Endothelial cell of umbilical vein (primary cell): Measurements from ENCODE around the gene FBXW7. TPM values are rescaled to one million over a fixed set of nuclear protein-coding genes. Genes with fewer than 3 reads are reported as not detected.

Source experiments
- BruUV-seq: library from RNA; stranded (reverse); fragments of 400-500 nt; replicated peaks from 2 replicates; lab custom pipeline; 2021; lab: Mats Ljungman, UMichigan
- CTCF ChIA-PET: fragments of 300-600, 350-600 bp; sonication (Branson Sonifier 250); formaldehyde crosslinking; loops from one replicate; lab custom pipeline; 2021; ENCODE audit warnings: antibody characterized with exemption, inconsistent platforms; lab: Charles Lee
- POLR2A ChIA-PET: fragments of 300-600, 350-600 bp; sonication (Branson Sonifier 250); formaldehyde crosslinking; loops from one replicate; lab custom pipeline; 2021; ENCODE audit warnings: antibody characterized with exemption, inconsistent platforms; lab: Charles Lee
- DNase-seq: peaks from one replicate; pipeline ENCODE4 v3.0.0-alpha.2; 2011; ENCODE audit warnings: low read depth, low spot score
- FAIRE-seq: peaks from 2 replicates; lab custom pipeline; 2011; peaks lifted over from hg19 to GRCh38; lab: Jason Lieb, UNC
- H2AFZ ChIP-seq: 2 replicates; pipeline ENCODE4 v1.6.0; 2012; ENCODE audit warnings: low read depth, low read length, control low read depth, inconsistent platforms
- H3K27ac ChIP-seq: 2 replicates; pipeline ENCODE4 v1.5.1; 2011; ENCODE audit warnings: low read depth, mild to moderate bottlenecking, control low read depth, low read length, moderate library complexity; ENCODE audit not compliant: insufficient read depth
- H3K27me3 ChIP-seq, 2 experiments: 2 replicates each; pipeline versions ENCODE4 v1.6.0 to v1.6.1; 2011; ENCODE audit warnings: low read length in 2 of 2, mixed read lengths in 1 of 2; ENCODE audit not compliant: control insufficient read depth in 2 of 2, insufficient read depth in 2 of 2
- H3K36me3 ChIP-seq, 2 experiments: 2 replicates in 1 of 2; 3 replicates in 1 of 2; pipeline ENCODE4 v1.5.1; 2011; ENCODE audit warnings: low read length in 2 of 2, mild to moderate bottlenecking in 1 of 2, moderate library complexity in 1 of 2; ENCODE audit not compliant: control insufficient read depth in 2 of 2, insufficient read depth in 2 of 2; ENCODE audit errors: extremely low read depth in 1 of 2
- H3K4me1 ChIP-seq: 3 replicates; pipeline ENCODE4 v1.5.1; 2011; ENCODE audit warnings: mild to moderate bottlenecking, low read length; ENCODE audit not compliant: control insufficient read depth, insufficient read depth; ENCODE audit errors: extremely low read depth
- H3K4me2 ChIP-seq: 2 replicates; pipeline ENCODE4 v1.6.1; 2011; ENCODE audit warnings: low read length, control low read depth, mixed read lengths; ENCODE audit not compliant: insufficient read depth
- H3K4me3 ChIP-seq, 3 experiments: fragments of 200-600 bp in 1 of 3; sonication (generic), shearing (Covaris generic) in 1 of 3; replicated peaks in 1 of 3; 2 replicates each; pipeline ENCODE4 v1.5.1; 2011 to 2016; ENCODE audit warnings: control low read depth in 3 of 3, low read length in 3 of 3, mild to moderate bottlenecking in 2 of 3, inconsistent platforms in 1 of 3, low read depth in 1 of 3, moderate library complexity in 1 of 3; ENCODE audit not compliant: insufficient read depth in 1 of 3
- H3K79me2 ChIP-seq: 2 replicates; pipeline ENCODE4 v1.6.0; 2012; ENCODE audit warnings: low read length, inconsistent platforms; ENCODE audit not compliant: control insufficient read depth, insufficient read depth
- H3K9ac ChIP-seq: replicated peaks from 2 replicates; pipeline ENCODE3; 2011; ENCODE audit warnings: low read length, control low read depth; ENCODE audit not compliant: insufficient read depth; ENCODE audit errors: extremely low read depth
- H3K9me1 ChIP-seq: replicated peaks from 3 replicates; pipeline ENCODE4 v1.6.0; 2011; ENCODE audit warnings: mild to moderate bottlenecking, low read length; ENCODE audit not compliant: control insufficient read depth, insufficient read depth; ENCODE audit errors: extremely low read depth
- H3K9me3 ChIP-seq: replicated peaks from 2 replicates; pipeline ENCODE4 v1.5.1; 2012; ENCODE audit warnings: low read length, inconsistent platforms; ENCODE audit not compliant: control insufficient read depth, insufficient read depth
- H4K20me1 ChIP-seq: replicated peaks from 2 replicates; pipeline ENCODE3; 2011; ENCODE audit warnings: mild to moderate bottlenecking, low read length; ENCODE audit not compliant: control insufficient read depth, insufficient read depth; ENCODE audit errors: extremely low read depth
- EZH2 ChIP-seq: IDR thresholded peaks from 2 replicates; pipeline ENCODE4 v1.6.1; 2012; ENCODE audit warnings: borderline replicate concordance, low read depth, mild to moderate bottlenecking, moderate library complexity, low read length, inconsistent platforms; ENCODE audit not compliant: severe bottlenecking
- FOS ChIP-seq: IDR thresholded peaks from 2 replicates; pipeline ENCODE4 v1.6.1; 2011; ENCODE audit warnings: mild to moderate bottlenecking, low read length, moderate library complexity, borderline replicate concordance; ENCODE audit not compliant: insufficient read depth
- GATA2 ChIP-seq: IDR thresholded peaks from 2 replicates; pipeline ENCODE4 v1.7.0; 2011; ENCODE audit warnings: low read depth, mild to moderate bottlenecking, moderate library complexity, mixed read lengths, low read length; ENCODE audit not compliant: insufficient read length, insufficient read depth
- JUN ChIP-seq: IDR thresholded peaks from 2 replicates; pipeline ENCODE4 v1.6.1; 2011; ENCODE audit warnings: borderline replicate concordance, low read depth; ENCODE audit not compliant: insufficient read length, insufficient read depth
- MYC ChIP-seq: IDR thresholded peaks from one replicate; pipeline ENCODE4 v1.6.1; 2011; ENCODE audit warnings: mild to moderate bottlenecking, low read depth, low read length
- POLR2A ChIP-seq: IDR thresholded peaks from 2 replicates; pipeline ENCODE4 v1.6.1; 2012; ENCODE audit warnings: low read depth, mild to moderate bottlenecking, control low read depth, low read length
- POLR2AphosphoS5 ChIP-seq: IDR thresholded peaks from 2 replicates; pipeline ENCODE4 v1.6.1; 2012; ENCODE audit warnings: low read depth, mild to moderate bottlenecking, control low read depth, low read length, moderate library complexity; ENCODE audit not compliant: insufficient read depth
- dilution Hi-C: fragments of 300-500 bp; cut with MboI; formaldehyde crosslinking; loops from one replicate; pipeline ENCODE4 v1.15.0; 2019; ENCODE audit warnings: low sequenced_read_pairs; ENCODE audit not compliant: extremely low pct_ligation_motif_present
- intact Hi-C: fragments of 100-400 bp; cut with micrococcal nuclease; formaldehyde crosslinking; loops from one replicate; pipeline ENCODE4 v1.10.0; 2022
- polyA plus RNA-seq, 4 experiments: library from polyadenylated mRNA; depleted of rRNA in 3 of 4; stranded (reverse) in 3 of 4; unstranded in 1 of 4; fragments of >200 nt; gene quantifications; 2 replicates each; pipeline versions ENCODE4 v1.2.1 to v1.2.3, GENCODE V29; 2011 to 2012; ENCODE audit warnings: missing spikeins in 1 of 4
- total RNA-seq: library from RNA; stranded (reverse); gene quantifications from 2 replicates; pipeline ENCODE4 v1.2.3, GENCODE V29; 2021
- TF ChIP-seq, protein P1 (sequence below): IDR thresholded peaks from 2 replicates; pipeline ENCODE4 v1.6.1; 2011; ENCODE audit not compliant: insufficient read depth, insufficient read length
- TF ChIP-seq, protein P2 (sequence below), 2 donors: IDR thresholded peaks; 1 replicate in 1 of 2; 2 replicates in 1 of 2; pipeline ENCODE4 v1.5.1; 2011; ENCODE audit warnings: low read length in 2 of 2, mild to moderate bottlenecking in 2 of 2, moderate library complexity in 2 of 2, control low read depth in 1 of 2, inconsistent platforms in 1 of 2, low read depth in 1 of 2; ENCODE audit not compliant: insufficient read depth in 1 of 2; ENCODE audit errors: extremely low read depth in 1 of 2

FBXW7 gene
- total and polyA plus RNA-seq, 2 donors (not counting 3 experiments of a cell fraction or from before 2014, with no cell fraction given): 7.0 to 28.1 TPM

DNA sequence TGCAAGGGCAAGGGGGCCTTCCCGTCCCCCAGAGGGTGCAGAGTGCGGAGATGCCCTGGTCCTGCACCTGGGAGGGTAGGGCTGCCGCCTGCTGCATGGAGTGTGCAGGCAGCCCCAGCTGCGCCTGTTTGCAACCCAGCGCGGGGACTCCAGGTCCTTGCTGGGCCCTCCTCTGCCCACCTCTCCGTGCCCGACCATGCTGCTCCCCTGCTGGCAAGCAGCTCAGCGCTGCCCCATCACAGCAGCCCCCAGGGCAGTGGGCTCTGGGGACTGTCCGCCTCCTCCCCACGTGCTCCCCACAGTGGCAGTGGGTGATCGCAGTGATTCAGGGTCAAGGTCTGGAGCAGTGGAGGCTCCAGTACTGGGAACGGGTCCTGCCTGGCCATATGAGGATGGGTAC lies 5.0 kb upstream of the FBXW7 start:
- H3K27ac ChIP-seq: no peak overlapping the region
- no peaks in the 10 kb centered on the region for H4K20me1 ChIP-seq
- dilution Hi-C loops (no loop called here), intact Hi-C loops (no loop called here)
- DNase-seq: no peak
- H3K4me1 ChIP-seq: peaks cover 10% of the 10 kb centered on the region
- H3K79me2 ChIP-seq: peaks cover 33% of the 10 kb centered on the region
- ChIA-PET CTCF (interaction anchor here (8.5 kb wide), 1 partner anchor 39 kb away, joined by 107 read pairs; no protein-coding TSS in a partner anchor), POLR2A (no interaction called here)
- H3K4me2 ChIP-seq: no peak overlapping the region
- no peaks in the 10 kb centered on the region for H3K36me3 ChIP-seq
- BruUV-seq: no TSS peak
- H3K9ac ChIP-seq: no peak overlapping the region
- no peaks in the 10 kb centered on the region for H3K27me3 ChIP-seq
- no peak for TF ChIP-seq FOS
- no peak for TF ChIP-seq POLR2AphosphoS5
- TF ChIP-seq, protein P1, sequence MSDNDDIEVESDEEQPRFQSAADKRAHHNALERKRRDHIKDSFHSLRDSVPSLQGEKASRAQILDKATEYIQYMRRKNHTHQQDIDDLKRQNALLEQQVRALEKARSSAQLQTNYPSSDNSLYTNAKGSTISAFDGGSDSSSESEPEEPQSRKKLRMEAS: no peak
- no peak for TF ChIP-seq POLR2A
- no peak for TF ChIP-seq EZH2
- TF ChIP-seq JUN: no peak
- TF ChIP-seq GATA2: no peak
- no peak for TF ChIP-seq MYC
- TF ChIP-seq, protein P2, sequence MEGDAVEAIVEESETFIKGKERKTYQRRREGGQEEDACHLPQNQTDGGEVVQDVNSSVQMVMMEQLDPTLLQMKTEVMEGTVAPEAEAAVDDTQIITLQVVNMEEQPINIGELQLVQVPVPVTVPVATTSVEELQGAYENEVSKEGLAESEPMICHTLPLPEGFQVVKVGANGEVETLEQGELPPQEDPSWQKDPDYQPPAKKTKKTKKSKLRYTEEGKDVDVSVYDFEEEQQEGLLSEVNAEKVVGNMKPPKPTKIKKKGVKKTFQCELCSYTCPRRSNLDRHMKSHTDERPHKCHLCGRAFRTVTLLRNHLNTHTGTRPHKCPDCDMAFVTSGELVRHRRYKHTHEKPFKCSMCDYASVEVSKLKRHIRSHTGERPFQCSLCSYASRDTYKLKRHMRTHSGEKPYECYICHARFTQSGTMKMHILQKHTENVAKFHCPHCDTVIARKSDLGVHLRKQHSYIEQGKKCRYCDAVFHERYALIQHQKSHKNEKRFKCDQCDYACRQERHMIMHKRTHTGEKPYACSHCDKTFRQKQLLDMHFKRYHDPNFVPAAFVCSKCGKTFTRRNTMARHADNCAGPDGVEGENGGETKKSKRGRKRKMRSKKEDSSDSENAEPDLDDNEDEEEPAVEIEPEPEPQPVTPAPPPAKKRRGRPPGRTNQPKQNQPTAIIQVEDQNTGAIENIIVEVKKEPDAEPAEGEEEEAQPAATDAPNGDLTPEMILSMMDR (IDR thresholded peaks at IDR 0.05; ENCODE audit: extremely low read depth in 1 of 2, insufficient read depth in 1 of 2, low read depth in 1 of 2, low read length in 2 of 2): no peak
- no peaks in the 10 kb centered on the region for H3K9me3 ChIP-seq
- no peak overlapping the region for H3K4me3 ChIP-seq
- no peak for FAIRE-seq
- no peaks in the 10 kb centered on the region for H3K9me1 ChIP-seq
- H2AFZ ChIP-seq: no peak overlapping the region
